ENCODE results near the gene NDUFS8. TPM values are rescaled to one million over a fixed set of nuclear protein-coding genes. Genes with fewer than 3 reads are reported as not detected.

The NDUFS8 gene
- total RNA-seq, 1 experiment from 2014 or later, result 214 TPM

- no peak overlapping the region for H3K4me3 Mint-ChIP-seq
- no peaks in the 10 kb centered on the region for H3K4me1 ChIP-seq (ENCODE audit: insufficient read depth, low read length)
- H4K5ac ChIP-seq (ENCODE audit: insufficient read length, low read depth, low read length), result no peak overlapping the region
- no peak overlapping the region for H3K9ac ChIP-seq (ENCODE audit: extremely low read depth, insufficient read length, low read length)
- H4K91ac ChIP-seq (ENCODE audit: insufficient read length, low read depth, low read length), result no peak overlapping the region
- H3K18ac ChIP-seq (ENCODE audit: insufficient read length, low read depth, low read length), result no peak overlapping the region
- peaks cover 17 to 44% (median 39%) of the 10 kb centered on the region in 3 experiments for H3K36me3 Mint-ChIP-seq (ENCODE audit: insufficient read depth in 1 of 3, low read depth in 3 of 3)
- no peak overlapping the region for H4K8ac ChIP-seq (replicated peaks; ENCODE audit: insufficient read length, low read depth, low read length)
- H2BK15ac ChIP-seq (ENCODE audit: low read depth, low read length), result no peak overlapping the region
- H3K4me2 ChIP-seq (ENCODE audit: insufficient read depth, insufficient read length, low read length), result no peak overlapping the region
- H2BK20ac ChIP-seq (ENCODE audit: low read depth, low read length, poor library complexity, severe bottlenecking), result no peak overlapping the region
- WGBS (ENCODE audit: extremely low coverage, insufficient read length, low lambda C conversion rate), result no CpG with 5 or more reads among the region's 8 CpGs
- no peak overlapping the region for H2BK12ac ChIP-seq (ENCODE audit: insufficient read length, low read depth, low read length)
- H3K27me3 Mint-ChIP-seq (ENCODE audit: low read depth), result no peaks in the 10 kb centered on the region
- H3K23ac ChIP-seq (ENCODE audit: insufficient read length, low read depth, low read length), result no peak overlapping the region
- peaks cover 7% of the 10 kb centered on the region for H3K79me2 ChIP-seq (ENCODE audit: insufficient read depth, low read length)
- H3K79me1 ChIP-seq (ENCODE audit: insufficient read depth, low read depth, low read length, poor library complexity, severe bottlenecking), result peaks cover 4% of the 10 kb centered on the region
- H2AK5ac ChIP-seq (ENCODE audit: insufficient read length, low read length), result no peak overlapping the region
- H3K56ac ChIP-seq (ENCODE audit: insufficient read length, low read depth, low read length), result no peak overlapping the region
- H3K9me3 Mint-ChIP-seq, result no peaks in the 10 kb centered on the region
- no peak overlapping the region for H2BK120ac ChIP-seq (ENCODE audit: low read depth, low read length, poor library complexity, severe bottlenecking)
- H3T11ph ChIP-seq (ENCODE audit: low read length), result no peak overlapping the region
- no peaks in the 10 kb centered on the region for H4K20me1 ChIP-seq (ENCODE audit: control insufficient read depth, insufficient read depth, insufficient read length)
- no peaks in the 10 kb centered on the region for H3K23me2 ChIP-seq (ENCODE audit: insufficient read length, low read depth, low read length, poor library complexity, severe bottlenecking)
- no peak for TF ChIP-seq CTCF (conservative IDR thresholded peaks at IDR 0.05)
- no peak overlapping the region for H2AFZ ChIP-seq (ENCODE audit: low read length)
- no peak overlapping the region for H3K27ac ChIP-seq (ENCODE audit: insufficient read length, low read depth, low read length)
- no peaks in the 10 kb centered on the region for H3K4me1 Mint-ChIP-seq
- DNase-seq, result no peak
- no peaks in the 10 kb centered on the region for H3K9me3 ChIP-seq (ENCODE audit: control insufficient read depth, low read depth, low read length)
- no peak overlapping the region for H3K14ac ChIP-seq (ENCODE audit: insufficient read depth, low read length)
- no peaks in the 10 kb centered on the region for H3K27me3 ChIP-seq (ENCODE audit: insufficient read depth, low read length)
- H2BK5ac ChIP-seq (ENCODE audit: insufficient read length, low read length), result no peak overlapping the region
- H3K27ac Mint-ChIP-seq, result peak overlapping the region in 1 of 3 experiments; percentile 83; a peak in 1 of 7 replicates
- no peak overlapping the region for H3K4ac ChIP-seq (ENCODE audit: low read depth, low read length)
These were observed 50.4 kb downstream of the NDUFS8 start for GRCh38 chr11:68080860-68081259.
